H1 (cell line): Measurements from ENCODE around the gene ADAMTS6. TPM values are rescaled to one million over a fixed set of nuclear protein-coding genes. Genes with fewer than 3 reads are reported as not detected.

Source experiments
- CTCF ChIA-PET: fragments of 300-600 bp; sonication (Branson Sonifier 250); formaldehyde crosslinking; loops from one replicate; lab custom pipeline; 2021; ENCODE audit not compliant: partially characterized antibody; lab: Charles Lee
- POLR2A ChIA-PET: fragments of 300-600 bp; sonication (Branson Sonifier 250); formaldehyde crosslinking; loops from one replicate; lab custom pipeline; 2021; ENCODE audit warnings: inconsistent platforms; ENCODE audit not compliant: partially characterized antibody; lab: Charles Lee
- DNase-seq, 2 experiments: peaks; one replicate each; pipeline versions ENCODE4 v3.0.0 to v3.0.0-alpha.2; 2010 to 2022; ENCODE audit warnings: low spot score in 2 of 2, low read depth in 1 of 2, mixed read lengths in 1 of 2
- FAIRE-seq: peaks from 2 replicates; lab custom pipeline; 2011; peaks lifted over from hg19 to GRCh38; lab: Jason Lieb, UNC
- H2AFZ ChIP-seq: 2 replicates; pipeline ENCODE4 v1.8.1; 2012; ENCODE audit warnings: low read length, inconsistent platforms
- H2AK5ac ChIP-seq: 2 replicates; pipeline ENCODE4 v1.6.1; 2013; ENCODE audit warnings: low read depth, low read length
- H2BK120ac ChIP-seq: replicated peaks from 2 replicates; pipeline ENCODE3; 2013; ENCODE audit warnings: low read depth, low read length, inconsistent platforms
- H2BK12ac ChIP-seq: 2 replicates; pipeline ENCODE4 v1.6.1; 2013; ENCODE audit warnings: low read depth, low read length
- H2BK15ac ChIP-seq: 2 replicates; pipeline ENCODE4 v1.6.1; 2013; ENCODE audit warnings: low read length
- H2BK20ac ChIP-seq: 2 replicates; pipeline ENCODE4 v1.6.1; 2013; ENCODE audit warnings: low read length
- H2BK5ac ChIP-seq: 2 replicates; pipeline ENCODE4 v1.6.1; 2013; ENCODE audit warnings: low read depth, low read length
- H3K14ac ChIP-seq: 2 replicates; pipeline ENCODE4 v1.6.1; 2013; ENCODE audit warnings: inconsistent platforms; ENCODE audit not compliant: insufficient read length
- H3K18ac ChIP-seq: 2 replicates; pipeline ENCODE4 v1.6.1; 2013; ENCODE audit warnings: low read length; ENCODE audit errors: extremely low read depth
- H3K23ac ChIP-seq: 2 replicates; pipeline ENCODE4 v1.6.1; 2013; ENCODE audit warnings: inconsistent platforms; ENCODE audit not compliant: insufficient read length
- H3K23me2 ChIP-seq: 2 replicates; pipeline ENCODE4 v1.6.1; 2013; ENCODE audit warnings: low read depth, low read length
- H3K27ac ChIP-seq: 2 replicates; pipeline ENCODE4 v1.6.1; 2011; ENCODE audit warnings: low read depth, low read length, inconsistent platforms
- H3K27me3 ChIP-seq, 4 experiments: replicated peaks in 1 of 4; 1 replicate in 1 of 4; 2 replicates in 3 of 4; pipeline versions ENCODE4 v1.6.1 to v1.8.1; 2011 to 2013; ENCODE audit warnings: low read length in 3 of 4, mild to moderate bottlenecking in 3 of 4, inconsistent platforms in 2 of 4, mixed read lengths in 2 of 4, moderate library complexity in 1 of 4; ENCODE audit not compliant: control insufficient read depth in 3 of 4, insufficient read depth in 3 of 4; ENCODE audit errors: extremely low read depth in 1 of 4
- H3K36me3 ChIP-seq, 4 experiments: 2 replicates each; pipeline versions ENCODE4 v1.6.1 to v1.8.1; 2011 to 2013; ENCODE audit warnings: mild to moderate bottlenecking in 4 of 4, low read length in 3 of 4, moderate library complexity in 2 of 4, control low read depth in 1 of 4, inconsistent platforms in 1 of 4; ENCODE audit not compliant: insufficient read depth in 4 of 4, control insufficient read depth in 2 of 4
- H3K4ac ChIP-seq: replicated peaks from 2 replicates; pipeline ENCODE3; 2013; ENCODE audit warnings: low read length, low read depth, mixed read lengths, inconsistent platforms; ENCODE audit not compliant: insufficient read length
- H3K4me1 ChIP-seq, 4 experiments: replicated peaks in 1 of 4; 1 replicate in 1 of 4; 2 replicates in 3 of 4; pipeline versions ENCODE4 v1.6.1 to v1.8.1; 2011 to 2013; ENCODE audit warnings: low read length in 3 of 4, inconsistent platforms in 2 of 4, mixed read lengths in 1 of 4; ENCODE audit not compliant: insufficient read depth in 4 of 4, control insufficient read depth in 3 of 4
- H3K4me2 ChIP-seq, 2 experiments: 2 replicates each; pipeline versions ENCODE4 v1.6.1 to v1.8.1; 2011 to 2013; ENCODE audit warnings: low read depth in 2 of 2, low read length in 2 of 2, control low read depth in 1 of 2, inconsistent platforms in 1 of 2, mild to moderate bottlenecking in 1 of 2; ENCODE audit not compliant: insufficient read depth in 1 of 2
- H3K4me3 ChIP-seq, 4 experiments: fragments of 200-600, 300-600 bp in 1 of 4; sonication (generic), shearing (Covaris generic), sonication (Bioruptor Twin) in 1 of 4; 2 replicates each; pipeline versions ENCODE4 v1.5.1 to v1.8.1; 2011 to 2016; ENCODE audit warnings: low read length in 4 of 4, low read depth in 3 of 4, control low read depth in 2 of 4, inconsistent platforms in 2 of 4, mild to moderate bottlenecking in 2 of 4, mixed read lengths in 1 of 4, moderate library complexity in 1 of 4; ENCODE audit not compliant: insufficient read depth in 2 of 4; ENCODE audit errors: extremely low read depth in 1 of 4
- H3K56ac ChIP-seq: replicated peaks from 2 replicates; pipeline ENCODE3; 2013; ENCODE audit warnings: low read depth, mild to moderate bottlenecking, mixed read lengths, low read length, inconsistent platforms; ENCODE audit not compliant: insufficient read length
- H3K79me1 ChIP-seq: 2 replicates; pipeline ENCODE4 v1.6.1; 2013; ENCODE audit warnings: low read depth, low read length, control low read depth
- H3K79me2 ChIP-seq, 2 experiments: 2 replicates each; pipeline versions ENCODE4 v1.6.1 to v1.8.1; 2012 to 2013; ENCODE audit warnings: low read length in 2 of 2, mild to moderate bottlenecking in 2 of 2, inconsistent platforms in 1 of 2; ENCODE audit not compliant: insufficient read depth in 2 of 2, control insufficient read depth in 1 of 2
- H3K9ac ChIP-seq, 4 experiments: replicated peaks in 1 of 4; 1 replicate in 1 of 4; 2 replicates in 3 of 4; pipeline versions ENCODE4 v1.6.1 to v1.8.1; 2011 to 2013; ENCODE audit warnings: low read depth in 3 of 4, low read length in 3 of 4, control low read depth in 2 of 4, mild to moderate bottlenecking in 2 of 4, moderate library complexity in 2 of 4, inconsistent platforms in 1 of 4; ENCODE audit errors: extremely low read depth in 1 of 4
- H3K9me3 ChIP-seq, 2 experiments: 2 replicates each; pipeline versions ENCODE4 v1.6.1 to v1.8.1; 2012 to 2013; ENCODE audit warnings: mild to moderate bottlenecking in 2 of 2, moderate library complexity in 2 of 2, control low read depth in 1 of 2, inconsistent platforms in 1 of 2, low read depth in 1 of 2, low read length in 1 of 2, mixed read lengths in 1 of 2; ENCODE audit not compliant: insufficient read depth in 2 of 2
- H4K20me1 ChIP-seq, 2 experiments: replicated peaks in 1 of 2; 2 replicates each; pipeline versions ENCODE3 to v1.8.1; 2011 to 2013; ENCODE audit warnings: inconsistent platforms in 2 of 2, low read length in 2 of 2, mild to moderate bottlenecking in 1 of 2; ENCODE audit not compliant: insufficient read depth in 2 of 2, control insufficient read depth in 1 of 2
- H4K5ac ChIP-seq: 2 replicates; pipeline ENCODE4 v1.6.1; 2013; ENCODE audit warnings: low read length, low read depth, mixed read lengths, inconsistent platforms; ENCODE audit not compliant: insufficient read length
- H4K8ac ChIP-seq: 2 replicates; pipeline ENCODE4 v1.8.0; 2013; ENCODE audit warnings: mild to moderate bottlenecking, moderate library complexity, low read length, inconsistent platforms; ENCODE audit not compliant: insufficient read depth; ENCODE audit errors: extremely low read depth
- H4K91ac ChIP-seq: replicated peaks from 2 replicates; pipeline ENCODE3; 2013; ENCODE audit warnings: low read length, mixed read lengths, inconsistent platforms; ENCODE audit not compliant: insufficient read length
- ATF3 ChIP-seq: IDR thresholded peaks from 2 replicates; pipeline ENCODE4 v1.6.1; 2011; ENCODE audit warnings: low read depth, mild to moderate bottlenecking, low read length; ENCODE audit not compliant: insufficient read depth
- BCL11A ChIP-seq, 2 experiments: IDR thresholded peaks; one replicate each; pipeline ENCODE4 v1.6.1; 2011; ENCODE audit warnings: low read depth in 2 of 2, low read length in 2 of 2, mild to moderate bottlenecking in 2 of 2
- CREB1 ChIP-seq: IDR thresholded peaks from 2 replicates; pipeline ENCODE4 v1.6.1; 2012; ENCODE audit warnings: inconsistent platforms
- CTBP2 ChIP-seq: IDR thresholded peaks from 2 replicates; pipeline ENCODE4 v1.7.0; 2011; ENCODE audit warnings: borderline replicate concordance, mild to moderate bottlenecking, moderate library complexity, mixed read lengths, low read length; ENCODE audit not compliant: insufficient read depth, insufficient read length
- EZH2 ChIP-seq: fragments of 200-600 bp; sonication (generic); IDR thresholded peaks from 2 replicates; pipeline ENCODE4 v1.7.1; 2012; ENCODE audit warnings: low read depth, mild to moderate bottlenecking, moderate library complexity, low read length, inconsistent platforms; ENCODE audit not compliant: severe bottlenecking
- KDM4A ChIP-seq: IDR thresholded peaks from one replicate; pipeline ENCODE4 v1.7.1; 2012; ENCODE audit warnings: low read depth, mild to moderate bottlenecking, moderate library complexity, low read length, inconsistent platforms; ENCODE audit not compliant: severe bottlenecking
- POU5F1 ChIP-seq: IDR thresholded peaks from 2 replicates; pipeline ENCODE4 v1.6.1; 2011; ENCODE audit warnings: low read depth, mild to moderate bottlenecking, low read length, moderate library complexity
- RBBP5 ChIP-seq: IDR thresholded peaks from 2 replicates; pipeline ENCODE4 v1.7.1; 2012; ENCODE audit warnings: low read depth, mild to moderate bottlenecking, inconsistent platforms, low read length, moderate library complexity, borderline replicate concordance
- SAP30 ChIP-seq: fragments of 300-600 bp; sonication (generic); IDR thresholded peaks from 2 replicates; pipeline ENCODE4 v1.7.1; 2012; ENCODE audit warnings: low read length, moderate library complexity, mild to moderate bottlenecking, inconsistent platforms; ENCODE audit not compliant: insufficient read depth, insufficient replicate concordance
- TAF7 ChIP-seq: optimal IDR thresholded peaks from 2 replicates; pipeline ENCODE3; 2011; ENCODE audit warnings: low read depth, mild to moderate bottlenecking, inconsistent platforms, low read length, moderate library complexity, borderline replicate concordance
- USF2 ChIP-seq: IDR thresholded peaks from 2 replicates; pipeline ENCODE4 v1.6.1; 2011; ENCODE audit warnings: low read length, improper control_type of control experiment
- WGBS, 2 experiments: shearing (Covaris generic) in 1 of 2; methylation state at CpG; one replicate each; pipeline versions ENCODE4 v1.1.6 to v1.1.7; 2013 to 2015; ENCODE audit warnings: low lambda C conversion rate in 2 of 2, mixed read lengths in 2 of 2, inconsistent platforms in 1 of 2, low coverage in 1 of 2, missing lambda C conversion rate in 1 of 2; ENCODE audit not compliant: insufficient replicate concordance in 2 of 2, insufficient coverage in 1 of 2, insufficient read length in 1 of 2; ENCODE audit errors: extremely low coverage in 1 of 2, missing lambda C conversion rate in 1 of 2; 5-methylcytosine and 5-hydroxymethylcytosine counted together
- polyA plus RNA-seq, 7 experiments: library from polyadenylated mRNA; depleted of rRNA in 3 of 7; stranded (reverse) in 5 of 7; unstranded in 2 of 7; fragments of >200 nt in 5 of 7; fragments of 200-250 nt in 2 of 7; gene quantifications; 1 replicate in 5 of 7; 2 replicates in 1 of 7; 4 replicates in 1 of 7; pipeline versions ENCODE4 v1.2.1 to v1.2.3, GENCODE V29; 2011 to 2013; ENCODE audit warnings: missing spikeins in 2 of 7, mixed read lengths in 2 of 7
- total RNA-seq: library from RNA; stranded (reverse); fragmentation: NEBNext Ultra II Directional; extraction: Animal tissue kit (Norgen Biotek cat#: 25700); gene quantifications from 2 replicates; pipeline ENCODE4 v1.2.1, GENCODE V29; 2021

ADAMTS6 gene
- total and polyA plus RNA-seq, 2 of the 8 experiments (the other 6 are each of a cell fraction or from before 2014, with no cell fraction given): 0.74 to 2.4 TPM

- CTCF ChIA-PET: no interaction called here
- no peak overlapping the region for H3K27ac ChIP-seq
- POLR2A ChIA-PET: no interaction called here
- H3K27me3 ChIP-seq: no peaks in the 10 kb centered on the region; a peak in 1 of 7 replicates
- H2BK20ac ChIP-seq: no peak overlapping the region
- H4K5ac ChIP-seq: no peak overlapping the region
- WGBS, 2 experiments: 93% methylated on average over 2 of the region's 2 CpGs; no CpG with 5 or more reads in 1 of the 2 experiments
- H3K14ac ChIP-seq: no peak overlapping the region
- H3K36me3 ChIP-seq: no peaks in the 10 kb centered on the region; a peak in 1 of 8 replicates
- H3K9me3 ChIP-seq: peaks cover 0 to 2% of the 10 kb centered on the region in 2 experiments; a peak in 3 of 4 replicates
- no peak overlapping the region for H3K56ac ChIP-seq
- no peak overlapping the region for H2BK5ac ChIP-seq
- no peak overlapping the region for H2BK120ac ChIP-seq
- no peak overlapping the region for H4K8ac ChIP-seq
- no peaks in the 10 kb centered on the region for H3K79me2 ChIP-seq
- DNase-seq: no peak
- H2BK12ac ChIP-seq: no peak overlapping the region
- H3K23ac ChIP-seq: no peak overlapping the region
- no peak overlapping the region for H2AK5ac ChIP-seq
- H4K91ac ChIP-seq: no peak overlapping the region
- no peak overlapping the region for H3K18ac ChIP-seq
- H3K4me2 ChIP-seq: no peak overlapping the region
- no peaks in the 10 kb centered on the region for H3K23me2 ChIP-seq
- no peaks in the 10 kb centered on the region for H3K79me1 ChIP-seq
- H3K4me1 ChIP-seq: peaks cover 0 to 6% (median 0%) of the 10 kb centered on the region in 4 experiments; a peak in 1 of 7 replicates
- H4K20me1 ChIP-seq: no peaks in the 10 kb centered on the region
- no peak overlapping the region for H3K9ac ChIP-seq
- no peak overlapping the region for H3K4ac ChIP-seq
- no peak overlapping the region for H3K4me3 ChIP-seq
- no peak for FAIRE-seq
- no peak overlapping the region for H2BK15ac ChIP-seq
- no peak overlapping the region for H2AFZ ChIP-seq
- no peak for TF ChIP-seq ATF3
- TF ChIP-seq BCL11A (IDR thresholded peaks at IDR 0.05; ENCODE audit: low read depth in 2 of 2, low read length in 2 of 2): no peak
- TF ChIP-seq RBBP5: no peak
- no peak for TF ChIP-seq CTBP2
- no peak for TF ChIP-seq POU5F1
- no peak for TF ChIP-seq SAP30
- no peak for TF ChIP-seq EZH2
- no peak for TF ChIP-seq KDM4A
- no peak for TF ChIP-seq CREB1
- TF ChIP-seq TAF7: no peak
- TF ChIP-seq USF2: no peak
These were observed 364.2 kb downstream of the ADAMTS6 start for GRCh38 chr5:65117525-65117924.
